ENCODE data around the gene COL6A2.

The COL6A2 gene

DNA sequence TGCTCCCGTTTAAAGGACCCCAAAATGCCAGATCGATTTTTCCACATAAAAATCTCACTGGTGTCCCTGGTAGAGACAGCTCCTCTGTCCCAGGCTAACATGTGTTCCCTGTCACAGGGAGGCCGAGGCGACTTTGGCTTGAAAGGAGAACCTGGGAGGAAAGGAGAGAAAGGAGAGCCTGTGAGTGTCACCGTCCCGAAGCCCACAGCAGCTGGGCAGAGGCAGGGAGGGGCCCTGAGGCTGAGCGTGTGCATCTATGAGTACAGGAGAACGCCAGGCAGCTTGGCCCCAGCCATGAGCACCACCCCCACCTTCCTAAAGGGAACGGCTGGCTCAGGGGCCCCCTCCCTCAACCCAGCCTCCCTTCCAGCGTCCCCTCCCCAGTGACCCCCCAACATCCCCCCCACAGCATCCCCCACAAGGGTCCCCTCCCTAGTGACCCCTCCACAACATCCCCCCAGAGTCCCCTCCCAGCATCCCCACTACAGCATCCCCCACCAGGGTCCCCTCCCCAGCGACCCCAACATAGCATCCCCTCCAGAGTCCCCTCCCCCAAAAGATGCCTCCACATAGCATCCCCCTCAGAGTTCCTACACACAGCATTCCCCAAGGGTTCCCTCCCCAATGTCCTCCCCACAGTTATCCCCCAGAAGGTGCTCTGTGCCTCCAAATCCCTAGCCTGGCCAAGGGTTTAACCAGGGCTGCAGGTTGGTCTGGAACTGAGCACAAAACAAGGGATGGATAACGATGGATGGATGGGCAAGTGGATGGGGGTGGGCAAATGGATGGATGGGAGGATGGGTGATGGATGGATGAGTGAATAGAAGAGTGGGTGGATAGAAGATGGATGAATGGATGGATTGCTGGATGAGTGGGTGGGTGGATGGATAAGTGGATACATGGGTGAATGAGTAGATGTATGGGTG lies 25.1 kb downstream of the COL6A2 start:
- H3K27ac Mint-ChIP-seq: no peak overlapping the region
- no peak overlapping the region for H3K4me3 Mint-ChIP-seq
- no peaks in the 10 kb centered on the region for H3K27me3 Mint-ChIP-seq (ENCODE audit: low read depth)
- no peaks in the 10 kb centered on the region for H3K9me3 Mint-ChIP-seq
- H3K36me3 Mint-ChIP-seq (ENCODE audit: low read depth): no peaks in the 10 kb centered on the region
- no peak for DNase-seq (ENCODE audit: low spot score)
- H3K4me1 Mint-ChIP-seq (ENCODE audit: low read depth): no peaks in the 10 kb centered on the region

DNA sequence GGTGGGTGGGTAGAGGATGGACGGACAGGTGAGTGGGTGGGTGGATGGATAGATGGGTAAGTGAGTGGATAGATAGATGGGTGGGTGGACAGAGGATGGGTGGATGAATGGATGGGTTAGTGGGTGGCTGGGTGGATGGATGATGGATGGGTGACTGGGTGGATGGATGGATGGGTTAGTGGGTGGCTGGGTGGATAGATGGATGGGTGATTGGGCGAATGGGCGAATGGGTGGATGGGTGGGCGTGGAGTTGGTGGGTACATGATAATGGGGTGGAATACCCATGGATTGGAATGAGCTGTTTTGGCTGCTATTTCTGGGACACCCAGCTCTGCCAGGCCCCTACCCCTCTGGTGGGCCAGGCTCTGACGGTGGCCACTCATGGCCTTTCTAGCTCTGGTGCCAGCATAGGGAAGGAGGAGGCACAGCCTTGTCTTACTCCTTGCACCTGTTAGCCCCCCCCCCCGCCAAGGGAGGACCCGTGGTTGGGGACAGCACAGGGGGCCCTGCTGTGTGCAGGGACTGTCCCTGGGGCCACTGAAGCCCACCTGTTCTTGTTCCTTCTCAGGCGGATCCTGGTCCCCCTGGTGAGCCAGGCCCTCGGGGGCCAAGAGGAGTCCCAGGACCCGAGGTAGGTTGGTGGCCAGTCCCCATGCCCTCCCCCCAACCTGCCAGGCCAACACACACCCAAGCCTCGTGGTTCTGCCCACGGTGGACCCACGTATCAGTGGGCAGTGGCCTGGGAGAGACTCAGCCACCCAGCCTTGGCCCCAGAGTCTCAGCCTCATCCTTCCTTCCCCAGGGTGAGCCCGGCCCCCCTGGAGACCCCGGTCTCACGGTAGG lies 26.4 kb downstream of the COL6A2 start:
- Mint-ChIP-seq H3K4me3 (no peak overlapping the region), H3K4me1 (ENCODE audit: low read depth) (no peaks in the 10 kb centered on the region), H3K36me3 (ENCODE audit: low read depth) (no peaks in the 10 kb centered on the region), H3K27ac (no peak overlapping the region), H3K27me3 (ENCODE audit: low read depth) (no peaks in the 10 kb centered on the region), H3K9me3 (no peaks in the 10 kb centered on the region)
- no peak for DNase-seq (ENCODE audit: low spot score)

DNA sequence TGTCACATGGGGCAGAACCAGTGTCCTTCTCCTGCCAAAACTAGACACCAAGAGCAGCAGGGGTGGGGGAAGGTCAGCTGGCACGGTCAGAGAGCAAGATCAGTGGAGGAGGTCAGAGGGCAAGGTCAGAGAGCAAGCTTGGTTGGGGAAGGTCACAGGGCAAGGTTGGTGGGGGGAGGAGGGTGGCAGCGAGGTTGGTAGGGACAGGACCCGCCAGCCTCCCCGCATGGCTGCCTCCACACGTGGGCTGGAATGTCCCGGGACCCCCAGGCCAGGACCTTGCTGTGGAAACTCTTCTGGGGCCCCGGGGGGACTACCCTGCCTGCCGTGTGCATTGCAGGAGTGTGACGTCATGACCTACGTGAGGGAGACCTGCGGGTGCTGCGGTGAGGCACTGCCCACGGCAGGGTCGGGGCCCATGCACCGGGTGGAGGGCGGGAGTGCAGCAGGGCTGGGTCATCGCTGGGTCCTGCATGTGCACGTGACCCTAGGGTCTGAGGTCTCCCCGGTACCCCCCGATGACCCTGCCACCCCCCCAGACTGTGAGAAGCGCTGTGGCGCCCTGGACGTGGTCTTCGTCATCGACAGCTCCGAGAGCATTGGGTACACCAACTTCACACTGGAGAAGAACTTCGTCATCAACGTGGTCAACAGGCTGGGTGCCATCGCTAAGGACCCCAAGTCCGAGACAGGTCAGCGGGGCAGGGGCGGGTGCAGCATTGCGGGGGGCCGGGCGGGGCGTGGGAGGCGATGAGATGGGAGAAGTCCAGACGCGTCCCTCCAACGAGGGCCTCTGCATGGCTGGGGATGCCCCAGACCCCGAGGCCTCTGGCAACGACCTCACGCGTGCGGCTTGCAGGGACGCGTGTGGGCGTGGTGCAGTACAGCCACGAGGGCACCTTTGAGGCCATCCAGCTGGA lies 27.3 kb downstream of the COL6A2 start:
- H3K36me3 Mint-ChIP-seq (ENCODE audit: low read depth): no peaks in the 10 kb centered on the region
- no peak overlapping the region for H3K27ac Mint-ChIP-seq
- no peak overlapping the region for H3K4me3 Mint-ChIP-seq
- H3K27me3 Mint-ChIP-seq (ENCODE audit: low read depth): no peaks in the 10 kb centered on the region
- no peaks in the 10 kb centered on the region for H3K9me3 Mint-ChIP-seq
- H3K4me1 Mint-ChIP-seq (ENCODE audit: low read depth): no peaks in the 10 kb centered on the region
- DNase-seq (ENCODE audit: low spot score): no peak

DNA sequence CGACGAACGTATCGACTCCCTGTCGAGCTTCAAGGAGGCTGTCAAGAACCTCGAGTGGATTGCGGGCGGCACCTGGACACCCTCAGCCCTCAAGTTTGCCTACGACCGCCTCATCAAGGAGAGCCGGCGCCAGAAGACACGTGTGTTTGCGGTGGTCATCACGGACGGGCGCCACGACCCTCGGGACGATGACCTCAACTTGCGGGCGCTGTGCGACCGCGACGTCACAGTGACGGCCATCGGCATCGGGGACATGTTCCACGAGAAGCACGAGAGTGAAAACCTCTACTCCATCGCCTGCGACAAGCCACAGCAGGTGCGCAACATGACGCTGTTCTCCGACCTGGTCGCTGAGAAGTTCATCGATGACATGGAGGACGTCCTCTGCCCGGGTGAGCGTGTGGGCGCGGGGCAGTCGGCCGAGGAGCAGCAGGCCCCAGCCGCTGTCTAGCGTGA lies 28.0 kb downstream of the COL6A2 start:
- DNase-seq (ENCODE audit: low spot score): no peak
- H3K4me3 Mint-ChIP-seq: no peak overlapping the region
- H3K27ac Mint-ChIP-seq: no peak overlapping the region
- H3K27me3 Mint-ChIP-seq (ENCODE audit: low read depth): no peaks in the 10 kb centered on the region
- no peaks in the 10 kb centered on the region for H3K9me3 Mint-ChIP-seq
- H3K36me3 Mint-ChIP-seq (ENCODE audit: low read depth): no peaks in the 10 kb centered on the region
- no peaks in the 10 kb centered on the region for H3K4me1 Mint-ChIP-seq (ENCODE audit: low read depth)

DNA sequence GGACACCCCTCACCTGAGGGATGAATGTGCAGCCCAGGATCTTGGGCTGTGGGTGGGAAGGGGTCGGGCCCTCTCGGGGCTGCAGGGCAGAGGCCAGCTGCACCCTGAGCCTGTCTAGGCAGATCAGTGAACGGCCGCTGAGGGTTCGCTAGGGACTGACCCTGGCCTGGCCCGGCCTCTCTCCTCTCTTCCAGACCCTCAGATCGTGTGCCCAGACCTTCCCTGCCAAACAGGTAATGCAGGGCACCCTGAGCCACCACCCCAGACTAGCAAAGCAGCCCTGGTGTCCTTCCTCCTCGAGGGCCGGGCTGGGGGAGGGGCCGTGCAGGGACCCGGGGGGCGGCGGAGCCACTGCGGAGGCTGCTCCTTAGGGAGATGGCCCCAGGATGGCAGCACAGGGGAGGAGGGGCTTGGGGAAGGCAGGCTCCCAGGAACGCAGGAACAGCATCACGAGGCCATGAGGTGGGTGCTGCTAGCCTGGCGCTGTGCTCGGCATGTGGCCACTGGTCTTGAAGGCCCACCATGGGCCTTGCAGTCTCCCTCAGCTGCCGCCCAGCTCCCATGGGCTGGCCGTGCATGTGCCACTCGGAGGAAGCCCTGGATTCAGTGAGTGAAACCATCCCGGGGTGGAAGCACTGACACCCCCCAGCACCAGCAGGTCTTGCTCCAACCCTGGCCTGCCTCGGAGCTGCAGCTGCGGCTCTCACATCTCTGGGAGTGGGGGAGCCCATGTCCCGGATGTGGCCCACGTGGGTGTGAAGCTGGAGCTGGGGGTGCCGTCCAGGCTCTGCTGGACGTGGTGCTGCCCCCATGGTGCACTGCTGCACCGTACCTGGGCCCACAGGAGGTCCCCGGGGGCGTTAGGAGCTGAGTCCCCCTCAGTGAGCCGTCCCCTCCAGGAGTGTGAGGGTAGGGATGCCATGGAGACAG lies 28.7 kb downstream of the COL6A2 start:
- Mint-ChIP-seq H3K9me3 (no peaks in the 10 kb centered on the region), H3K4me3 (no peak overlapping the region), H3K27ac (no peak overlapping the region), H3K36me3 (ENCODE audit: low read depth) (no peaks in the 10 kb centered on the region), H3K27me3 (ENCODE audit: low read depth) (no peaks in the 10 kb centered on the region), H3K4me1 (ENCODE audit: low read depth) (no peaks in the 10 kb centered on the region)
- DNase-seq (ENCODE audit: low spot score): no peak

DNA sequence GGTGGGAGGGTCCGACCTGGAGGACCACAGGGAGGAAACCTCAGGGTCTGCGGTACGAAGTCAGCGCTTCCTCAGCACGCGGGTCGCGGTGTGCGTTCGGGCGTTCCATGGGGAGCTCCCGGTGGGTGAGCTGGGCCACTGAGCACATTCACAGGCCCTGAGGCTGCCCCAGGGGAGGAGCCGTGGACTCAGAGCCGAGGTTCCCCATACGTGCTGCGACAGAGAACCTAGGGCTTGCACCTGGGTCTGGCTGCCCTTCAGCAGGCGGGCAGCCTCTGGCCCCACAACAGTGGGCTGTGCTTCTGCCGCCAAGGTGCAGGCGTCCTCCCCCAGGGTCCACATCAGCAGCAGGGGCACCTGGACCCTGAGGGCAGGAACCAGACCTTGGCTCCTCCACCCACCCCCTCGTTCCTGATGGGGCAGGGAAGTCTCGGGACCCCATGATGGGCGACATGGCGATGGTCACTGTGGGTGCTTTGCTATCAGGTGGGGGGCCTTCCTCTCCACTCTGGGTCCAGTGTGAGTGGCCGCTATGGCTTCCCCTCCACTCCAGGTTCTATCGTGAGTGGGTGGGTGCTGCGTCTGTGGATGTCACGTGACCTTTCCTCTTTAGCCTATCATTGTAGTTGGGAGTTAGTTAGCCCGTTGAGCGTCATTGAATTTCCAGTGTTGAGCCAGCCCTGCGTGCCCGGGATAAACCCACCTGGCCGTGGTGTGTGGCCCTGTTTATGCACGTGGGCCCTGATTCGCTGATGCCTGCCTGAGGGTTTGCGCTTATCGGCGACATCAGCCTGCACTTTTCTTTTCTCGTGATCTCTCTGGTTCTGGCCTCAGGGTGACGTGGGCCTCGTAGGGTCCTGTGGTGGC lies 29.6 kb downstream of the COL6A2 start:
- no peaks in the 10 kb centered on the region for H3K36me3 Mint-ChIP-seq (ENCODE audit: low read depth)
- no peak overlapping the region for H3K4me3 Mint-ChIP-seq
- no peak for DNase-seq (ENCODE audit: low spot score)
- H3K4me1 Mint-ChIP-seq (ENCODE audit: low read depth): no peaks in the 10 kb centered on the region
- no peak overlapping the region for H3K27ac Mint-ChIP-seq
- H3K27me3 Mint-ChIP-seq (ENCODE audit: low read depth): no peaks in the 10 kb centered on the region
- no peaks in the 10 kb centered on the region for H3K9me3 Mint-ChIP-seq

DNA sequence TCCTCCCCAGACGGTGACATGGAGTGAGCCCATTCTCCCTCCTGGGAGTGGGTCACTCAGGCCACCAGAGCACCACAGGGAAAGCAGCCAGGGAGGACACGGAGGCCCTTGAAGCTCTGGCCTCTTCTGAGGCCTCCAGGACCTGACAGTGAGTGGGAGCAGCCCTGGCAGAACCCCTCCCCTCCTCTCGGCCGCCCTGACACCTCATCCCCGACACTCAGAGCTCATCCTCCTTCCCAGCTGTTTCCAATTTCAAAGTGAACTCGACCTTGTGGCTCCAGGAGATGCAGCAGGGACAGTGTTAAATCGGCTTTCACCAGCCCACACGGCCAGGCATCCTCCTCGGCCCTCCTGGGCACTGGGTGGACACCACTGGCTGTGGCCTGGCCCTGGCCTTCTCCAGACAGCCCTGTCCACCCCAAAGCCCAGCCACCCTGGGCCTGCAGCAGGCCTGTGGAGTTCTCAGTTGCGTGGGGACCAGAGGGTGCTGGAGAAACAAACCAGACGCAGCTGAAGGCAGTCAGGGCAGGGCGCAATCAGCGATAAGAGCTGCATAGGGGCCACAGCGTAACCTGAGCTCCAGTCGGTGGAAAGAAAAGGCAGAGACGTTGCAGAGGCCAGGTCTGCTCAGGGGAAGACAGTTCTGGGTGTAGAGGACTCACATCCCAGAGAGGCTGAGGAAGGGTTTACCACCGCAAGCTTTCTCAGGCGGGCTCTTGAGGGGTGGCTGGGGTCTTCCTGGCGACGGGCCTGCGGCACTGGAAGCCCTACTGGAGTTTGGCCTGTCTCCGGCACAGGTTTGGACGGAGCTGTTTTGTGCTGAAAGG lies 30.4 kb downstream of the COL6A2 start:
- H3K4me3 Mint-ChIP-seq: no peak overlapping the region
- DNase-seq (ENCODE audit: low spot score): no peak
- H3K27ac Mint-ChIP-seq: no peak overlapping the region
- H3K36me3 Mint-ChIP-seq (ENCODE audit: low read depth): no peaks in the 10 kb centered on the region
- no peaks in the 10 kb centered on the region for H3K27me3 Mint-ChIP-seq (ENCODE audit: low read depth)
- no peaks in the 10 kb centered on the region for H3K4me1 Mint-ChIP-seq (ENCODE audit: low read depth)
- H3K9me3 Mint-ChIP-seq: no peaks in the 10 kb centered on the region

DNA sequence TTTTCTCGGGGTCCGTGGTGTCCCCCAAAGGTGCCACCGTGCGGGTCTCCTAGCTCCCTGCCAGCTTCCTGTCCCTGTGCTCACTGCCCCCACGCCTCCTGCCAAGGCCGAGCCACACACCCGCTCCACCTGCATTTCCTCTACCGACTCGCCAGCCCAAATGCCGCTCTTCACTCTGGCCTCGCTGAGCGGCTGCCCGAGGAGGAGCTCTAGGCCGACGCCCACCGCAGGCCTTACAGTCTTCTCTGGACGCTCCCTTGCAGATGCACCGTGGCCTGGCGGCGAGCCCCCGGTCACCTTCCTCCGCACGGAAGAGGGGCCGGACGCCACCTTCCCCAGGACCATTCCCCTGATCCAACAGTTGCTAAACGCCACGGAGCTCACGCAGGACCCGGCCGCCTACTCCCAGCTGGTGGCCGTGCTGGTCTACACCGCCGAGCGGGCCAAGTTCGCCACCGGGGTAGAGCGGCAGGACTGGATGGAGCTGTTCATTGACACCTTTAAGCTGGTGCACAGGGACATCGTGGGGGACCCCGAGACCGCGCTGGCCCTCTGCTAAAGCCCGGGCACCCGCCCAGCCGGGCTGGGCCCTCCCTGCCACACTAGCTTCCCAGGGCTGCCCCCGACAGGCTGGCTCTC lies 31.1 kb downstream of the COL6A2 start:
- no peak for DNase-seq (ENCODE audit: low spot score)
- H3K27me3 Mint-ChIP-seq (ENCODE audit: low read depth): no peaks in the 10 kb centered on the region
- no peak overlapping the region for H3K4me3 Mint-ChIP-seq
- H3K9me3 Mint-ChIP-seq: no peaks in the 10 kb centered on the region
- H3K36me3 Mint-ChIP-seq (ENCODE audit: low read depth): no peaks in the 10 kb centered on the region
- H3K4me1 Mint-ChIP-seq (ENCODE audit: low read depth): no peaks in the 10 kb centered on the region
- no peak overlapping the region for H3K27ac Mint-ChIP-seq

DNA sequence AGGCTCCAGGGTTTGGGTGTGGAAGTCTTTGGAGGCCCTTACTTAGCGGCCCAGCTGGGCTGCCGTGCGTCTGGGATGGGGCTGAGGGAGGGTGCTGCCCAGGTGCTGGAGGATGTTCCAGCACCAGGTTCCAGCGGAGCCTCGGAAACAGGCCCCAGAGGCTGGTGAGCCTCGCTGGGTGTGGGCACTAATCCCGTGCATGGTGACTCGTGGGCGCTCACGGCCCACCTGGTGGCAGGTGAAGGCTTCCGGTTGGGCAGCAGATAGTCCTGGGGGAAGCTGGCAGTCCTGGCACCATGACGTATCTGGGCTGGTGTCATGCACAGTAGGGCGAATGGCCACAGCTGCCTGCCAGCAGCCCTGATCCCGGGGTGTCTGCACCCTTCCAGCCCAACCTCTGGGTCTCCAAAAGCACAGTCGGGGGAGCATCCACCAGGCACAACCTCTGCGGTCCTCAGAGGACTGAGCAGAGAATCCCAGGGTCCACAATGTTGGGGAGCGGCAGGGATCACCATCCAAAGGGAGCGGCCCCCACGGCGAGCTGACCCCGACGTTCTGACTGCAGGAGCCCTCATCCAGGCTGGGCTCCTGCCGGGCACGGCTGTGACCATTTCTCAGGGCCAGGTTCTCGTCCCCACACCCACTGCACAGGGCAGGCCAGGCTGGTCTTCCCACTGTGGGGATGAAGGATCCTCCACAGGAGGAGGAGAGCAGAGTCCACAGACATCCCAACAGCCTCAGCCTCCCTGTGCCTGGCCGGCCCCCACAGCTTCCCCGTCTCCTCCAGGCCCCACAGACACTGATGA lies 32.1 kb downstream of the COL6A2 start:
- H3K4me3 Mint-ChIP-seq: no peak overlapping the region
- H3K36me3 Mint-ChIP-seq (ENCODE audit: low read depth): no peaks in the 10 kb centered on the region
- H3K27me3 Mint-ChIP-seq (ENCODE audit: low read depth): no peaks in the 10 kb centered on the region
- DNase-seq (ENCODE audit: low spot score): no peak
- no peaks in the 10 kb centered on the region for H3K9me3 Mint-ChIP-seq
- H3K4me1 Mint-ChIP-seq (ENCODE audit: low read depth): no peaks in the 10 kb centered on the region
- H3K27ac Mint-ChIP-seq: no peak overlapping the region

DNA sequence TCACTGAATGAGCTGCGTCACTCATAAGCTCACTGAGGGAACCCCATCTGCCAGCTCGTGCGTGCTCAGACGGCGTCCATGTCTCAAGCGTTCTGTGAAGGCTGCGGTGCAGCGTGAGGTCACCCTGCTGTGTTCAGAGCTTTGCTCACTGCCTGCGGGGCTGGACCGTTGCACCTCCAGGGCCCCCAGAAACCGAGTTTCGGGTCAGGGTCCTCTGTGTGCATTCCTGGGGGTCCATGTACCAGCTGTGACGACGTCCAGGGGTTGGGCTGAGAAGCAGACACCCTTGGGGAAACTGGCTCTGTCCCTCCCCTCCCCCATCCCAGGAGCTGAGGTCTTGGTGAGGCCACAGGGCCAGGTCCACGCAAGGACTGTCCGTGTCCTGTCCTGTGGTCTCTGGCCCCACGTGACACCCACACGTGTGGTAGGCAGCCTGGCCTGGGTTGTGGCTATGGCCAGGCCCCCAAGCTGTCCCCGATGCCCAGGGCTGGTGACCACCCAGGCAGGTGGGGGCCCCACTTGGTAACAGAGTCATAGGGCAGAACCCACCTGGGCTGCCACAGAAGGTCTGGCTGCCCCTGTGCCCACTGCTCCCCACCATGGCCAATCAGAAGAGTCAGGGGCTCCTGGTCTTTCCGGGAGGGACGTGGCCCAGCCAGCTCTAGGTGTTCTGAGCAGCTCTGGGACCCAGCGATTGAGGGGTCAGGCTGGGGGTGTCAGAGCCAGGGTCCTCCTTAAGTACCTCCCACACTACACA lies 33.1 kb downstream of the COL6A2 start:
- Mint-ChIP-seq H3K4me1 (ENCODE audit: low read depth) (no peaks in the 10 kb centered on the region), H3K36me3 (ENCODE audit: low read depth) (no peaks in the 10 kb centered on the region), H3K27ac (no peak overlapping the region), H3K4me3 (no peak overlapping the region), H3K9me3 (no peaks in the 10 kb centered on the region), H3K27me3 (ENCODE audit: low read depth) (no peaks in the 10 kb centered on the region)
- no peak for DNase-seq (ENCODE audit: low spot score)
